ENCODE data around the gene VPREB1. TPM values are rescaled to one million over a fixed set of nuclear protein-coding genes. Genes with fewer than 3 reads are reported as not detected.

VPREB1 gene, protein sequence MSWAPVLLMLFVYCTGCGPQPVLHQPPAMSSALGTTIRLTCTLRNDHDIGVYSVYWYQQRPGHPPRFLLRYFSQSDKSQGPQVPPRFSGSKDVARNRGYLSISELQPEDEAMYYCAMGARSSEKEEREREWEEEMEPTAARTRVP
- polyA plus RNA-seq: not detected in 2 replicates

DNA sequence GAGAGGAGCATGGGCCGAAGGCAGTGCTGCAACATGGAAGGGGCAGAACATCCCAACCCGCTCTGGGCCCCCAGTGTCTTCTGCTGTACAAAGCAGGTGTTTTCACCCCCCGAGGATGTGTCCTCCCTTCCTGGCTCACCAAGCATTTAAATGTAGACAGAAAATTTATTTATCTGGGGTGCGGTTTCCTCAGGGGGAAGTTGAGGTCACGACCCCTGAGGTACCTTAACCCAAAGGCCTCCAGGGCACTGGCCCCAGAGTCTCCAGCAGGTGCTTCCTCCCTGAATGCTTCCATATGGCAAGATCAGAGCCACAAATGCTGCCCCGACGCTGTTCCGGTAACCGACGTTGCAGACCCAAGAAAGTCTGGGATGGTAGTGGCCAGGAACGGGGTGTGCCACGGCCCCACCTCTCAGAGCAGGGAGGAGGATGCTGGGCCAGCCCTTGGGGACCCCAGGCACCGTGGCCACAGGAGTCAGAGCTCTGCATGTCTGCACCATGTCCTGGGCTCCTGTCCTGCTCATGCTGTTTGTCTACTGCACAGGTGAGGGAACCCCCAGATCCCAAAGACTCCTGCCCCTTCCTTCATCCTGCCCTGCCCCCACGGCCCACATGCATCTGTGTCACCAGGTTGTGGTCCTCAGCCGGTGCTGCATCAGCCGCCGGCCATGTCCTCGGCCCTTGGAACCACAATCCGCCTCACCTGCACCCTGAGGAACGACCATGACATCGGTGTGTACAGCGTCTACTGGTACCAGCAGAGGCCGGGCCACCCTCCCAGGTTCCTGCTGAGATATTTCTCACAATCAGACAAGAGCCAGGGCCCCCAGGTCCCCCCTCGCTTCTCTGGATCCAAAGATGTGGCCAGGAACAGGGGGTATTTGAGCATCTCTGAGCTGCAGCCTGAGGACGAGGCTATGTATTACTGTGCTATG is at the start of gene VPREB1:
Gene VPREB1, plus strand, starts transcription at position 471 of the 935 bp plus-strand sequence. Its CDS starts 28 bp downstream, at position 499.

